Stimulated activated CD8-positive, alpha-beta memory T cell treated with anti-CD3 and anti-CD28 coated beads, Interleukin-12 subunit alpha, Interleukin-12 subunit beta, amount 100 ng/mL, for 24 hours (primary cell): ENCODE data around the gene CTCF.

Experiments used
- DNase-seq: peaks from one replicate; pipeline ENCODE4 v3.0.0-alpha.2; 2020; ENCODE audit errors: extremely low read depth

The CTCF gene

GRCh38 chr16:67679935-67680897 is 117.9 kb downstream of the CTCF start:
- DNase-seq, result no peak

GRCh38 chr16:67683767-67684166 is 121.4 kb downstream of the CTCF start:
- no peak for DNase-seq

GRCh38 chr16:67685388-67686112 is 123.2 kb downstream of the CTCF start:
- DNase-seq, result no peak
